ENCODE measurements around the gene TBC1D20. TPM values are rescaled to one million over a fixed set of nuclear protein-coding genes. Genes with fewer than 3 reads are reported as not detected.

Gene TBC1D20
- total and polyA plus RNA-seq, 7 donors, result 16.6 to 31.4 (median 28.3) TPM

DNA sequence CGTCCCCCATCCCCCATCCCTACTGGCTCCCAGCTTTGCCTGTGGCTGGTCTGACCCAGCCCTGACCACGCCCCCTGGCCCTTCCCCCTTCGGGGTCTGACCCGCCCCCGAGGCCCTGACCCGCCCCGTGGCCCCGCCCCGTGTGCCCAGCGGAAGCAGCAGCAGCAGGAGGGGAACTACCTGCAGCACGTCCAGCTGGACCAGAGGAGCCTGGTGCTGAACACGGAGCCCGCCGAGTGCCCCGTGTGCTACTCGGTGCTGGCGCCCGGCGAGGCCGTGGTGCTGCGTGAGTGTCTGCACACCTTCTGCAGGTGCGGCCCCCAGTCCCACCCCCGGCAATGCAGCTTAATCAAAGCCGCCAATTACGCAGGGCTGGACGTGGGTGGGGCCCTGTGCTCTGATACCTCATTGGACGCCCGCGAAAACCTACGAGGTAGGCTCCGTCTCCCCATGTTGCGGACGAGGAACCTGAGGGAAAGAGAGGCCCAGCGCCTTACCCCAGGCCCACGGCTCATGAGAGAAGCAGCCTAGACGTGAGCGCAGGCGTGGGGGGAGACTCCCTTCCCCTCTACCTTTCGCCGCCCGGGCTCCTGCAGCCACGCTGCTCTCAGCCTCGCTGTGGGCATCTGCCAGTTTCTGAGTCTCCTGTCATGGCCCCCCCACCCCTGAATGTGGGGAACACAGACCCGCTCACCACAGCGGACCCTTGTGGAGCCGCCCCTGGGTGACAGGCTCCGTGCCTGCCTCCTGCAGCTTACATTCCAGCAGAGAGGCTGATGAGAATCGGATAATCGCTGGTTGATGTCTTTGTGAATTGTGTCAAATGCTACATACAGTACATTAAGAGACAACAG is 41.4 kb downstream of the TBC1D20 start:
- Histone ChIP-seq H3K4me1 (peaks cover 19% of the 10 kb centered on the region), H3K4me3 (no peak overlapping the region), H3K36me3 (ENCODE audit: insufficient read depth in 1 of 2, low read depth in 1 of 2) (peaks cover 7 to 67% of the 10 kb centered on the region in 2 donors), H3K27ac (no peak overlapping the region), H3K27me3 (ENCODE audit: insufficient read depth in 3 of 3, low read length in 2 of 3) (no peaks in the 10 kb centered on the region), H3K9me3 (no peaks in the 10 kb centered on the region)
- ATAC-seq (no peak), DNase-seq (no peak)
- TF ChIP-seq CTCF (IDR thresholded peaks at IDR 0.05), result no peak
- WGBS, 3 donors, result 89 to 93% (median 91%) methylated on average over 45 to 49 of the region's 49 CpGs
- intact Hi-C loops (cut with DNase I), result no loop called here

DNA sequence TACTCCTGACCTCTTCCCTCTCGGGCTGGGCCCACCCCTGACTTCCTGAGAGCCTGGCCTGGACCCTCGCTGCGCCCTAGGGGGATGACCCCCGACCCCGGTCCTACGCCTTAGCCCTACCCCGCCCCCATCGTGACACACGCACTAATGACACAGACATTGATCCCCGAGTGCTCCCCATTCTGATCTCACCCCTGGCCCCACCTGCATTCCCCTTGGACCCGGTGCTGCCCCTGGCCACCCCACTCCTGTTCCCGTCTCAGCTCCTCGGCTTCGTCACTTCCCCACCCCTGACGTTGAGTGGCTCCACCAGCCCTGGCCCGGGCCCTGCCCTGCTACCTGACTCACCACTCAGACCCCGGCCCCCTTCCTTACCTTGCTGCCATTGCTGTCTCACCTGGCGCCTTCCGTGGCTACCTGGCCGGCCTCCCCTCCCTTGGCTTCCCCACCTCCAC is 42.1 kb downstream of the TBC1D20 start:
- no peak for TF ChIP-seq CTCF (IDR thresholded peaks at IDR 0.05)
- 92 to 95% (median 94%) methylated on average over 18 to 20 of the region's 20 CpGs for WGBS, 3 donors
- intact Hi-C loops (cut with DNase I), result no loop called here
- DNase-seq (no peak), ATAC-seq (no peak)
- no peak overlapping the region for H3K4me3 ChIP-seq
- no peaks in the 10 kb centered on the region for H3K27me3 ChIP-seq (ENCODE audit: insufficient read depth in 3 of 3, low read length in 2 of 3)
- H3K27ac ChIP-seq, result no peak overlapping the region
- H3K4me1 ChIP-seq, result peaks cover 26% of the 10 kb centered on the region
- H3K9me3 ChIP-seq, result no peaks in the 10 kb centered on the region
- peaks cover 7 to 66% of the 10 kb centered on the region in 2 donors for H3K36me3 ChIP-seq (ENCODE audit: insufficient read depth in 1 of 2, low read depth in 1 of 2)

- no peak for TF ChIP-seq CTCF (IDR thresholded peaks at IDR 0.05)
- ATAC-seq (peak in 1 of 4 donors; percentile 10), DNase-seq (no peak)
- WGBS, 3 donors, result 93 to 94% (median 94%) methylated on average over 30 to 32 of the region's 32 CpGs
- H3K36me3 ChIP-seq (ENCODE audit: insufficient read depth in 1 of 2, low read depth in 1 of 2), result peaks cover 7 to 65% of the 10 kb centered on the region in 2 donors
- H3K27me3 ChIP-seq (ENCODE audit: insufficient read depth in 3 of 3, low read length in 2 of 3), result no peaks in the 10 kb centered on the region
- no peak overlapping the region for H3K4me3 ChIP-seq
- intact Hi-C loops (cut with DNase I), result no loop called here
- no peak overlapping the region for H3K27ac ChIP-seq
- no peaks in the 10 kb centered on the region for H3K9me3 ChIP-seq
- peaks cover 26% of the 10 kb centered on the region for H3K4me1 ChIP-seq
Observed at GRCh38 chr20:419556-420165, 42.7 kb downstream of the TBC1D20 start.

DNA sequence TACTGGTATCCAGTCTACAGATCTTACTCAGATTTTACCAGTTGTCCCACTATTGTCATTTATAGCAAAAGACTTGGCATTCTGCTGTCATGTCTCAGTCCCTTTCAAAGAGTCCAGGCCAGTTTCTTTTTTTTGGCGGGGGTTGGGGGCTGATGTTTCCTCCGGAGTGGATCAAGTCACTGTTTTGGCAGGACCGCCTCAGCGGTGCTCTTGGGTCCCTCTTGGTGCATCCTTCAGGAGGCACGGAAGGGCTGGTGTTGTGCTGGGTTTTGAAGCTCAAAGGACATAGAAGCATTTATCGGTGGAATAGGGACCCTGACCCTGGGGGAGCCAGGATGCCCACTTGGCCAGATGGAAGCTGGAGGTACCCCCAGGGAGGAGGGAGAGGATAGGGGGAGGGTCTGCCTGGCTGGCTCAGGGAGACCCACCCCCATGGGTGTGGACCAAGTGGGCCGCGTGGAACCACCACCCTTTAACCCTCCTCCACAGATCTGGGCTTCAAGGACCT is 43.4 kb downstream of the TBC1D20 start:
- ATAC-seq (no peak), DNase-seq (no peak)
- Histone ChIP-seq H3K36me3 (ENCODE audit: insufficient read depth in 1 of 2, low read depth in 1 of 2) (peaks cover 6 to 59% of the 10 kb centered on the region in 2 donors), H3K4me3 (no peak overlapping the region), H3K9me3 (no peaks in the 10 kb centered on the region), H3K4me1 (peaks cover 26% of the 10 kb centered on the region), H3K27ac (no peak overlapping the region), H3K27me3 (ENCODE audit: insufficient read depth in 3 of 3, low read length in 2 of 3) (no peaks in the 10 kb centered on the region)
- 70 to 78% (median 71%) methylated on average over 6 to 8 of the region's 8 CpGs for WGBS, 3 donors
- TF ChIP-seq CTCF (IDR thresholded peaks at IDR 0.05), result no peak
- intact Hi-C loops (cut with DNase I), result no loop called here
